ENCODE results near the gene CCN6. TPM values are rescaled to one million over a fixed set of nuclear protein-coding genes. Genes with fewer than 3 reads are reported as not detected.

Gene CCN6
- total RNA-seq, 4 donors from 2014 or later, result not detected

GRCh38 chr6:112008482-112008881 is 45.4 kb upstream of the CCN6 start:
- TF ChIP-seq CTCF (IDR thresholded peaks at IDR 0.05) (no peak), POLR2A (IDR thresholded peaks at IDR 0.05) (no peak)
- intact Hi-C loops (cut with DNase I; ENCODE audit: low total_unique reads), result no loop called here
- peak overlapping the region; percentile 40 to 63 for H3K27ac ChIP-seq

GRCh38 chr6:112010328-112010727 is 43.6 kb upstream of the CCN6 start:
- intact Hi-C loops (cut with DNase I; ENCODE audit: low total_unique reads), result no loop called here
- Histone ChIP-seq H3K4me1 (peaks cover 0 to 7% of the 10 kb centered on the region in 2 donors), H3K4me3 (no peak overlapping the region), H3K27me3 (no peaks in the 10 kb centered on the region), H3K9me3 (no peaks in the 10 kb centered on the region), H3K36me3 (no peaks in the 10 kb centered on the region), H3K27ac (no peak overlapping the region)
- no peak for DNase-seq
- TF ChIP-seq POLR2A (IDR thresholded peaks at IDR 0.05) (no peak), CTCF (IDR thresholded peaks at IDR 0.05) (no peak)

More at GRCh38 chr6:112008482-112008881, 45.4 kb upstream of the CCN6 start:
- no peaks in the 10 kb centered on the region for H3K27me3 ChIP-seq
- DNase-seq, result no peak
- no peaks in the 10 kb centered on the region for H3K4me1 ChIP-seq
- no peak overlapping the region for H3K4me3 ChIP-seq
- no peaks in the 10 kb centered on the region for H3K36me3 ChIP-seq
- no peaks in the 10 kb centered on the region for H3K9me3 ChIP-seq

DNA sequence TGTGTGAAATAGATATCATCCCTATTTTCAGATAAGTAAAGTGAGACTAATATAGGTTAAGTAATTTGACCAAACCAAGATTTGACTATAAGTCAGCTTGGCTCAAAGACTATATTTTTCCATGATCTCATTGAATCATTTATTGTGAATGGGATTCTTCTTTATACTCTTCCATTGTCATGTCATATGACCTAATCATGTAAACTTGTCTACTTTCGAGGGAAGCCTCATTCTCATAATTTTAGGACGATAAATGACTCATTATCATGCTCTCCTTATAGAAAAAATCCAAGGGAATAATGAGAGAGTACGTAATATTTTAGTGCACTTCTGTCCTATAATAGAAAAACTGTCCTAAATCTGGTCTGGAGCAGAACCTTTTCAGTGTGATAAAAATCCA is 40.9 kb upstream of the CCN6 start:
- Histone ChIP-seq H3K4me1 (peaks cover 0 to 9% of the 10 kb centered on the region in 2 donors), H3K4me3 (no peak overlapping the region), H3K27ac (no peak overlapping the region), H3K9me3 (no peaks in the 10 kb centered on the region), H3K36me3 (no peaks in the 10 kb centered on the region), H3K27me3 (no peaks in the 10 kb centered on the region)
- TF ChIP-seq POLR2A (IDR thresholded peaks at IDR 0.05), result no peak
- TF ChIP-seq CTCF (IDR thresholded peaks at IDR 0.05), result no peak
- intact Hi-C loops (cut with DNase I; ENCODE audit: low total_unique reads), result no loop called here
- DNase-seq, result no peak

GRCh38 chr6:112014483-112014882 is 39.4 kb upstream of the CCN6 start:
- DNase-seq, result no peak
- H3K36me3 ChIP-seq, result no peaks in the 10 kb centered on the region
- TF ChIP-seq POLR2A (IDR thresholded peaks at IDR 0.05) (no peak), CTCF (IDR thresholded peaks at IDR 0.05) (no peak)
- peaks cover 0 to 9% of the 10 kb centered on the region in 2 donors for H3K4me1 ChIP-seq
- no peak overlapping the region for H3K4me3 ChIP-seq
- peak overlapping the region; percentile 39 to 45 for H3K27ac ChIP-seq
- no peaks in the 10 kb centered on the region for H3K9me3 ChIP-seq
- no peaks in the 10 kb centered on the region for H3K27me3 ChIP-seq
- intact Hi-C loops (cut with DNase I; ENCODE audit: low total_unique reads), result no loop called here

DNA sequence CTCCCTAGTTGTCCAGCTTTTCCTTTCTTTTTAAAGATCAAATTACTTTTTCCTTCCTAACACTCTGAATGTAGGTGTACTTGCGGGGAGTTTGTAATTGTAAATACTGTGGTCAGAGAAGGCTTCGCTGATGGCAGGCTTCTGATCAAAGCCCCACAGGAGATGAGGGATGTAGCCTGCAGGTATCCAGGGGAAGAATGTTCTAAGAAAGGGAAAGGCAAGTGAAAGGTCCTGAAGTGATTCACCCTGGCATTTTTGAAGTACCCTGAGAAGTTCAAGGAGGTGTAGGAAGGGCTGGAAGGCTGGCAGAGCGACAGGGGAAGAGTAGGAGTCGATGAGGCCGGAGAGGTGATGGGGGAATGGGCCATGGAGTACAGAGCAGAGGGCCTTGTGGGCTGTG is 38.2 kb upstream of the CCN6 start:
- Histone ChIP-seq H3K27ac (peak overlapping the region; percentile 39 to 45), H3K36me3 (no peaks in the 10 kb centered on the region), H3K4me1 (peaks cover 0 to 9% of the 10 kb centered on the region in 2 donors), H3K4me3 (no peak overlapping the region), H3K27me3 (no peaks in the 10 kb centered on the region), H3K9me3 (no peaks in the 10 kb centered on the region)
- intact Hi-C loops (cut with DNase I; ENCODE audit: low total_unique reads), result no loop called here
- TF ChIP-seq CTCF (IDR thresholded peaks at IDR 0.05) (no peak), POLR2A (IDR thresholded peaks at IDR 0.05) (no peak)
- no peak for DNase-seq
